IMR-90 (cell line): ENCODE data around the gene LPCAT2. TPM values are rescaled to one million over a fixed set of nuclear protein-coding genes. Genes with fewer than 3 reads are reported as not detected.

Experiments used
- ATAC-seq: fragments of 200-7000 bp; cut with Tn5 transposase; 2 replicates; pipeline ENCODE4 v1.9.1; 2020; ENCODE audit warnings: low read depth, mild to moderate bottlenecking, moderate library complexity
- BruUV-seq: library from RNA; stranded (reverse); fragments of 400-500 nt; replicated peaks from 2 replicates; lab custom pipeline; 2021; lab: Mats Ljungman, UMichigan
- CTCF ChIA-PET: fragments of 300-600 bp; formaldehyde crosslinking; extraction: SDS; loops from one replicate; lab custom pipeline; 2021; ENCODE audit warnings: antibody characterized with exemption; lab: Yijun Ruan, JAX
- POLR2A ChIA-PET: fragments of 300-600 bp; sonication (Branson Sonifier 250); formaldehyde crosslinking; loops from one replicate; lab custom pipeline; 2022; ENCODE audit warnings: antibody characterized with exemption; ENCODE audit not compliant: unreplicated experiment; lab: Charles Lee
- DNase-seq: peaks from one replicate; pipeline ENCODE4 v3.0.0; 2013
- H2AFZ ChIP-seq: replicated peaks from 2 replicates; pipeline ENCODE3; 2013; ENCODE audit warnings: low read length, mild to moderate bottlenecking; ENCODE audit not compliant: poor library complexity
- H2AK5ac ChIP-seq: 2 replicates; pipeline ENCODE4 v1.6.1; 2013; ENCODE audit warnings: low read depth, low read length, inconsistent platforms
- H2AK9ac ChIP-seq: replicated peaks from 2 replicates; pipeline ENCODE3; 2013; ENCODE audit warnings: mild to moderate bottlenecking, low read depth, low read length, moderate library complexity; ENCODE audit not compliant: poor library complexity
- H2BK120ac ChIP-seq: 2 replicates; pipeline ENCODE4 v1.6.1; 2013; ENCODE audit warnings: low read depth, low read length, inconsistent platforms
- H2BK15ac ChIP-seq: 3 replicates; pipeline ENCODE4 v1.6.1; 2013; ENCODE audit warnings: low read depth, low read length, inconsistent platforms
- H2BK20ac ChIP-seq: 2 replicates; pipeline ENCODE4 v1.6.1; 2013; ENCODE audit warnings: low read depth, mild to moderate bottlenecking, inconsistent platforms, low read length, moderate library complexity
- H2BK5ac ChIP-seq: 2 replicates; pipeline ENCODE4 v1.6.1; 2013; ENCODE audit warnings: mild to moderate bottlenecking, low read depth, low read length, inconsistent platforms; ENCODE audit not compliant: poor library complexity, severe bottlenecking
- H3K14ac ChIP-seq: replicated peaks from 2 replicates; pipeline ENCODE4 v1.6.1; 2013; ENCODE audit warnings: low read depth, low read length, inconsistent platforms
- H3K18ac ChIP-seq: 2 replicates; pipeline ENCODE4 v1.6.1; 2013; ENCODE audit warnings: low read depth, low read length, control low read depth
- H3K23ac ChIP-seq: 2 replicates; pipeline ENCODE4 v1.6.1; 2013; ENCODE audit warnings: low read depth, low read length, inconsistent platforms
- H3K27ac ChIP-seq: 2 replicates; pipeline ENCODE4 v1.5.1; 2013; ENCODE audit warnings: mild to moderate bottlenecking, control low read depth, low read length; ENCODE audit not compliant: insufficient read depth
- H3K27me3 ChIP-seq: 2 replicates; pipeline ENCODE4 v1.6.1; 2013; ENCODE audit warnings: low read length; ENCODE audit not compliant: control insufficient read depth, insufficient read depth
- H3K36me3 ChIP-seq: 2 replicates; pipeline ENCODE4 v1.6.1; 2013; ENCODE audit warnings: low read length, mixed read lengths; ENCODE audit not compliant: control insufficient read depth, insufficient read depth
- H3K4ac ChIP-seq: 2 replicates; pipeline ENCODE4 v1.6.1; 2013; ENCODE audit warnings: low read depth, low read length, inconsistent platforms
- H3K4me1 ChIP-seq: 2 replicates; pipeline ENCODE4 v1.6.1; 2013; ENCODE audit warnings: low read length, mixed read lengths; ENCODE audit not compliant: control insufficient read depth, insufficient read depth
- H3K4me2 ChIP-seq: 2 replicates; pipeline ENCODE4 v1.6.1; 2013; ENCODE audit warnings: low read depth, mild to moderate bottlenecking, control low read depth, low read length, moderate library complexity
- H3K4me3 ChIP-seq: 2 replicates; pipeline ENCODE4 v1.5.1; 2013; ENCODE audit warnings: low read depth, mild to moderate bottlenecking, control low read depth, low read length, moderate library complexity; ENCODE audit not compliant: insufficient read depth
- H3K56ac ChIP-seq: 2 replicates; pipeline ENCODE4 v1.6.1; 2013; ENCODE audit warnings: low read length, inconsistent platforms; ENCODE audit not compliant: insufficient read depth; ENCODE audit errors: extremely low read depth
- H3K79me1 ChIP-seq, 2 experiments: 2 replicates each; pipeline ENCODE4 v1.6.1; 2013; ENCODE audit warnings: low read length in 2 of 2, inconsistent platforms in 1 of 2, low read depth in 1 of 2
- H3K9ac ChIP-seq: 2 replicates; pipeline ENCODE4 v1.6.1; 2013; ENCODE audit warnings: low read depth, low read length, control low read depth
- H3K9me1 ChIP-seq: 2 replicates; pipeline ENCODE4 v1.6.1; 2013; ENCODE audit warnings: low read length, inconsistent platforms; ENCODE audit not compliant: insufficient read depth
- H3K9me3 ChIP-seq: 2 replicates; pipeline ENCODE4 v1.6.1; 2013; ENCODE audit warnings: low read length; ENCODE audit not compliant: control insufficient read depth, insufficient read depth
- H4K20me1 ChIP-seq: 2 replicates; pipeline ENCODE4 v1.6.1; 2013; ENCODE audit warnings: low read length, inconsistent platforms; ENCODE audit not compliant: insufficient read depth
- H4K5ac ChIP-seq: 2 replicates; pipeline ENCODE4 v1.6.1; 2013; ENCODE audit warnings: mild to moderate bottlenecking, low read depth, low read length, control low read depth
- H4K8ac ChIP-seq, 2 experiments: 2 replicates each; pipeline ENCODE4 v1.6.1; 2013; ENCODE audit warnings: low read depth in 2 of 2, low read length in 2 of 2, control low read depth in 1 of 2, inconsistent platforms in 1 of 2
- H4K91ac ChIP-seq: 2 replicates; pipeline ENCODE4 v1.6.1; 2013; ENCODE audit warnings: low read depth, low read length, inconsistent platforms; ENCODE audit not compliant: insufficient read depth
- BHLHE40 ChIP-seq: fragments of 150-350 bp; IDR thresholded peaks from 2 replicates; pipeline ENCODE4 v1.6.1; 2016; ENCODE audit warnings: mild to moderate bottlenecking, low read depth, low read length
- CEBPB ChIP-seq: IDR thresholded peaks from 2 replicates; pipeline ENCODE4 v1.6.1; 2012; ENCODE audit warnings: low read depth, low read length, improper control_type of control experiment
- CHD1 ChIP-seq: IDR thresholded peaks from 2 replicates; pipeline ENCODE4 v1.6.1; 2012; ENCODE audit warnings: low read depth, low read length, improper control_type of control experiment
- FOS ChIP-seq: fragments of 150-350 bp; IDR thresholded peaks from 2 replicates; pipeline ENCODE4 v1.6.1; 2016; ENCODE audit warnings: low read depth, low read length
- MAFK ChIP-seq: IDR thresholded peaks from 2 replicates; pipeline ENCODE4 v1.6.1; 2012; ENCODE audit warnings: low read depth, low read length, improper control_type of control experiment
- MAZ ChIP-seq: IDR thresholded peaks from 2 replicates; pipeline ENCODE4 v1.6.1; 2012; ENCODE audit warnings: low read depth, mild to moderate bottlenecking, low read length, improper control_type of control experiment, moderate library complexity, borderline replicate concordance
- MXI1 ChIP-seq: IDR thresholded peaks from 2 replicates; pipeline ENCODE4 v1.6.1; 2012; ENCODE audit warnings: low read depth, mild to moderate bottlenecking, low read length, moderate library complexity, borderline replicate concordance
- NFE2L2 ChIP-seq: fragments of 150-350 bp; IDR thresholded peaks from 2 replicates; pipeline ENCODE4 v1.6.1; 2016; ENCODE audit warnings: low read depth, mild to moderate bottlenecking, low read length
- POLR2A ChIP-seq: IDR thresholded peaks from 2 replicates; pipeline ENCODE4 v1.6.1; 2012; ENCODE audit warnings: mild to moderate bottlenecking, low read depth, low read length
- RAD21 ChIP-seq: IDR thresholded peaks from 2 replicates; pipeline ENCODE4 v1.6.1; 2012; ENCODE audit warnings: low read length, improper control_type of control experiment
- RCOR1 ChIP-seq: IDR thresholded peaks from 2 replicates; pipeline ENCODE4 v1.6.1; 2012; ENCODE audit warnings: mild to moderate bottlenecking, low read length, improper control_type of control experiment; ENCODE audit not compliant: insufficient replicate concordance
- RFX5 ChIP-seq: IDR thresholded peaks from 2 replicates; pipeline ENCODE4 v1.8.0; 2012; ENCODE audit warnings: low read depth, mild to moderate bottlenecking, low read length, moderate library complexity
- SMC3 ChIP-seq: fragments of 150-350 bp; IDR thresholded peaks from 2 replicates; pipeline ENCODE4 v1.6.1; 2016; ENCODE audit warnings: low read depth, mild to moderate bottlenecking, antibody characterized with exemption, low read length, moderate library complexity
- whole genome bisulfite sequencing, 2 experiments: methylation state at CpG; one replicate each; pipeline versions ENCODE4 v1.1.5 to v1.1.7; 2013; ENCODE audit warnings: missing lambda C conversion rate in 2 of 2; ENCODE audit not compliant: insufficient read length in 1 of 2; ENCODE audit errors: extremely low coverage in 2 of 2; 5-methylcytosine and 5-hydroxymethylcytosine counted together
- dilution Hi-C: fragments of 300-500 bp; cut with HindIII; formaldehyde crosslinking; loops from one replicate; pipeline ENCODE4 v1.14.3; 2018; ENCODE audit warnings: low sequenced_read_pairs; ENCODE audit not compliant: unreplicated experiment
- in situ Hi-C: fragments of 300-500 bp; cut with MboI; formaldehyde crosslinking; loops from 3 replicates; pipeline ENCODE4 v1.14.3; 2019; ENCODE audit warnings: low sequenced_read_pairs, inconsistent platforms, mixed read lengths
- intact Hi-C: fragments of 100-400 bp; cut with micrococcal nuclease; formaldehyde crosslinking; loops from 2 replicates; pipeline ENCODE4 v1.10.0; 2022
- polyA plus RNA-seq, 3 experiments: library from polyadenylated mRNA; depleted of rRNA; stranded (reverse); fragments of >200 nt; gene quantifications; 2 replicates each; pipeline ENCODE4 v1.2.3, GENCODE V29; 2012; ENCODE audit warnings: low replicate concordance in 1 of 3
- total RNA-seq: library from RNA; depleted of rRNA; stranded (reverse); fragments of >200 nt; gene quantifications from 2 replicates; pipeline ENCODE4 v1.2.3, GENCODE V29; 2012
- TF ChIP-seq, protein P1 (sequence below): fragments of 150-350 bp; IDR thresholded peaks from 2 replicates; pipeline ENCODE4 v1.6.1; 2016; ENCODE audit warnings: low read depth, mild to moderate bottlenecking, low read length, moderate library complexity, borderline replicate concordance
- TF ChIP-seq, protein P2 (sequence below): fragments of 150-350 bp; IDR thresholded peaks from 2 replicates; pipeline ENCODE4 v1.6.1; 2017; ENCODE audit warnings: mild to moderate bottlenecking, antibody characterized with exemption, low read length, low read depth
- TF ChIP-seq, protein P3 (sequence below): conservative IDR thresholded peaks from 2 replicates; pipeline ENCODE4 v1.5.1; 2012; ENCODE audit warnings: mild to moderate bottlenecking, low read depth, low read length, improper control_type of control experiment

The LPCAT2 gene
- total and polyA plus RNA-seq, 2 of the 4 experiments (the other 2 are of a cell fraction), result 8.6 to 8.7 TPM

DNA sequence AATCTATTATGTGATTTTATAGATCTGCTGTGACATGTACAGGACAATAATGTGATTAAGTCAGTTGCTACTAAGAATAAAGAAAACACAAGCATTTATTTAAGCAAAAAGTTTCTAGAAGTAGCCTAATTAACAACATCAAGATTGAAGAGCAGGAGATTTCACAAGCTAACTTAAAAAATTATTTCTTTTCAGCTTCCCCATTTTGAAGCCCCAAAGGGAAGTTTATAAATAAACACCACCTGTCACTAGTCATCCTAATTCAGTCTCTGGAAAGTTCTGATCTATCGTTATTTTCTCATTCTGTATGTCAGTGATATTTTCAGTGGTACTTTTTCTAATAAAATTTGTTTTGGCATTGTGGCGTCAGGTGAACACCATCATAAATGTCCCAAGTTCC is 65.9 kb downstream of the LPCAT2 start:
- H4K5ac ChIP-seq, result no peak overlapping the region
- DNase-seq (no peak), ATAC-seq (no peak)
- H3K18ac ChIP-seq, result no peak overlapping the region
- no peak overlapping the region for H2BK5ac ChIP-seq
- BruUV-seq, result no TSS peak
- no peaks in the 10 kb centered on the region for H3K9me3 ChIP-seq
- WGBS, 2 experiments, result no CpG with 5 or more reads among the region's 2 CpGs
- no peak overlapping the region for H3K4me2 ChIP-seq
- no peak overlapping the region for H3K4me3 ChIP-seq
- no peaks in the 10 kb centered on the region for H3K79me1 ChIP-seq
- H3K14ac ChIP-seq, result no peak overlapping the region
- H2AK9ac ChIP-seq, result no peak overlapping the region
- TF ChIP-seq RFX5 (no peak), RCOR1 (no peak), MXI1 (no peak), MAFK (no peak), SMC3 (no peak), NFE2L2 (no peak), MAZ (no peak), CEBPB (no peak), FOS (no peak), POLR2A (no peak), CHD1 (no peak), BHLHE40 (no peak), RAD21 (no peak)
- TF ChIP-seq, protein P1, sequence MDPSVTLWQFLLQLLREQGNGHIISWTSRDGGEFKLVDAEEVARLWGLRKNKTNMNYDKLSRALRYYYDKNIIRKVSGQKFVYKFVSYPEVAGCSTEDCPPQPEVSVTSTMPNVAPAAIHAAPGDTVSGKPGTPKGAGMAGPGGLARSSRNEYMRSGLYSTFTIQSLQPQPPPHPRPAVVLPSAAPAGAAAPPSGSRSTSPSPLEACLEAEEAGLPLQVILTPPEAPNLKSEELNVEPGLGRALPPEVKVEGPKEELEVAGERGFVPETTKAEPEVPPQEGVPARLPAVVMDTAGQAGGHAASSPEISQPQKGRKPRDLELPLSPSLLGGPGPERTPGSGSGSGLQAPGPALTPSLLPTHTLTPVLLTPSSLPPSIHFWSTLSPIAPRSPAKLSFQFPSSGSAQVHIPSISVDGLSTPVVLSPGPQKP, result no peak
- TF ChIP-seq, protein P2, sequence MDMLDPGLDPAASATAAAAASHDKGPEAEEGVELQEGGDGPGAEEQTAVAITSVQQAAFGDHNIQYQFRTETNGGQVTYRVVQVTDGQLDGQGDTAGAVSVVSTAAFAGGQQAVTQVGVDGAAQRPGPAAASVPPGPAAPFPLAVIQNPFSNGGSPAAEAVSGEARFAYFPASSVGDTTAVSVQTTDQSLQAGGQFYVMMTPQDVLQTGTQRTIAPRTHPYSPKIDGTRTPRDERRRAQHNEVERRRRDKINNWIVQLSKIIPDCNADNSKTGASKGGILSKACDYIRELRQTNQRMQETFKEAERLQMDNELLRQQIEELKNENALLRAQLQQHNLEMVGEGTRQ, result no peak
- TF ChIP-seq, protein P3, sequence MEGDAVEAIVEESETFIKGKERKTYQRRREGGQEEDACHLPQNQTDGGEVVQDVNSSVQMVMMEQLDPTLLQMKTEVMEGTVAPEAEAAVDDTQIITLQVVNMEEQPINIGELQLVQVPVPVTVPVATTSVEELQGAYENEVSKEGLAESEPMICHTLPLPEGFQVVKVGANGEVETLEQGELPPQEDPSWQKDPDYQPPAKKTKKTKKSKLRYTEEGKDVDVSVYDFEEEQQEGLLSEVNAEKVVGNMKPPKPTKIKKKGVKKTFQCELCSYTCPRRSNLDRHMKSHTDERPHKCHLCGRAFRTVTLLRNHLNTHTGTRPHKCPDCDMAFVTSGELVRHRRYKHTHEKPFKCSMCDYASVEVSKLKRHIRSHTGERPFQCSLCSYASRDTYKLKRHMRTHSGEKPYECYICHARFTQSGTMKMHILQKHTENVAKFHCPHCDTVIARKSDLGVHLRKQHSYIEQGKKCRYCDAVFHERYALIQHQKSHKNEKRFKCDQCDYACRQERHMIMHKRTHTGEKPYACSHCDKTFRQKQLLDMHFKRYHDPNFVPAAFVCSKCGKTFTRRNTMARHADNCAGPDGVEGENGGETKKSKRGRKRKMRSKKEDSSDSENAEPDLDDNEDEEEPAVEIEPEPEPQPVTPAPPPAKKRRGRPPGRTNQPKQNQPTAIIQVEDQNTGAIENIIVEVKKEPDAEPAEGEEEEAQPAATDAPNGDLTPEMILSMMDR, result no peak
- H3K27ac ChIP-seq, result no peak overlapping the region
- no peak overlapping the region for H2BK20ac ChIP-seq
- no peak overlapping the region for H2BK120ac ChIP-seq
- H2AK5ac ChIP-seq, result no peak overlapping the region
- no peak overlapping the region for H4K8ac ChIP-seq
- no peaks in the 10 kb centered on the region for H3K4me1 ChIP-seq
- no peak overlapping the region for H3K23ac ChIP-seq
- no peak overlapping the region for H3K4ac ChIP-seq
- no peak overlapping the region for H4K91ac ChIP-seq
- no peaks in the 10 kb centered on the region for H3K27me3 ChIP-seq
- peaks cover 3% of the 10 kb centered on the region for H3K36me3 ChIP-seq
- H2BK15ac ChIP-seq, result no peak overlapping the region
- CTCF ChIA-PET, result interaction anchor here (0.6 kb wide), 1 partner anchor 27 kb away, joined by 3 read pairs; no protein-coding TSS in a partner anchor
- no peaks in the 10 kb centered on the region for H3K9me1 ChIP-seq
- no peak overlapping the region for H3K56ac ChIP-seq
- no peaks in the 10 kb centered on the region for H4K20me1 ChIP-seq
- no peak overlapping the region for H3K9ac ChIP-seq
- intact Hi-C loops, result no loop called here
- dilution Hi-C loops, result no loop called here
- in situ Hi-C loops, result no loop called here
- no peak overlapping the region for H2AFZ ChIP-seq
- POLR2A ChIA-PET, result no interaction called here
